ENCODE results near the gene ELL. TPM values are rescaled to one million over a fixed set of nuclear protein-coding genes. Genes with fewer than 3 reads are reported as not detected.

ELL gene
- total RNA-seq, 2 experiments from 2014 or later, result 22.9 to 33.7 TPM

- CTCF ChIA-PET, result interaction anchor here (0.6 to 1.4 kb wide), 4 partner anchors 8 to 13 kb away, joined by 3 to 6 read pairs (median 3); no protein-coding TSS in a partner anchor
- Mint-ChIP-seq H3K27ac (no peak overlapping the region), H3K9me3 (ENCODE audit: low read depth) (no peaks in the 10 kb centered on the region), H3K36me3 (no peaks in the 10 kb centered on the region), H3K27me3 (no peaks in the 10 kb centered on the region), H3K4me3 (no peak overlapping the region), H3K4me1 (peaks cover 56% of the 10 kb centered on the region)
- ATAC-seq, result no peak
- DNase-seq, result no peak
These were observed 32.8 kb downstream of the ELL start for GRCh38 chr19:18488838-18489626.

- Mint-ChIP-seq H3K9me3 (ENCODE audit: low read depth) (no peaks in the 10 kb centered on the region), H3K4me3 (no peak overlapping the region), H3K4me1 (peaks cover 56% of the 10 kb centered on the region), H3K36me3 (no peaks in the 10 kb centered on the region), H3K27me3 (no peaks in the 10 kb centered on the region), H3K27ac (no peak overlapping the region)
- DNase-seq (no peak), ATAC-seq (no peak)
- CTCF ChIA-PET, result interaction anchor here (1.0 to 2.4 kb wide), 4 partner anchors 11 to 32 kb away, joined by 3 to 11 read pairs (median 4); partner anchors contain the start of gene ELL
These were observed 33.5 kb downstream of the ELL start for GRCh38 chr19:18488403-18488723.

- DNase-seq, result no peak
- Mint-ChIP-seq H3K4me1 (peaks cover 61% of the 10 kb centered on the region), H3K36me3 (no peaks in the 10 kb centered on the region), H3K4me3 (no peak overlapping the region), H3K9me3 (ENCODE audit: low read depth) (no peaks in the 10 kb centered on the region), H3K27me3 (no peaks in the 10 kb centered on the region), H3K27ac (no peak overlapping the region)
- no peak for ATAC-seq
- CTCF ChIA-PET, result interaction anchor here (1.1 to 2.6 kb wide), 5 partner anchors 12 to 37 kb away, joined by 3 to 11 read pairs (median 5); partner anchors contain the start of gene ELL
These were observed 34.1 kb downstream of the ELL start for GRCh38 chr19:18487576-18488402.

- DNase-seq (no peak), ATAC-seq (no peak)
- peaks cover 65% of the 10 kb centered on the region for H3K4me1 Mint-ChIP-seq
- peak overlapping the region; percentile 73 for H3K27ac Mint-ChIP-seq
- H3K27me3 Mint-ChIP-seq, result no peaks in the 10 kb centered on the region
- CTCF ChIA-PET, result interaction anchor here (1.0 to 2.6 kb wide), 7 partner anchors 9 to 36 kb away, joined by 3 to 11 read pairs (median 5); partner anchors contain the start of gene ELL
- H3K9me3 Mint-ChIP-seq (ENCODE audit: low read depth), result no peaks in the 10 kb centered on the region
- no peaks in the 10 kb centered on the region for H3K36me3 Mint-ChIP-seq
- no peak overlapping the region for H3K4me3 Mint-ChIP-seq
These were observed 35.1 kb downstream of the ELL start for GRCh38 chr19:18486746-18487145.

GRCh38 chr19:18484992-18485391 is 36.9 kb downstream of the ELL start:
- CTCF ChIA-PET, result interaction anchor here (0.8 to 2.6 kb wide), 10 partner anchors 9 to 59 kb away, joined by 3 to 11 read pairs (median 3); partner anchors contain the start of gene FKBP8
- H3K36me3 Mint-ChIP-seq, result no peaks in the 10 kb centered on the region
- H3K9me3 Mint-ChIP-seq (ENCODE audit: low read depth), result no peaks in the 10 kb centered on the region
- H3K27me3 Mint-ChIP-seq, result no peaks in the 10 kb centered on the region
- H3K4me1 Mint-ChIP-seq, result peaks cover 74% of the 10 kb centered on the region
- DNase-seq (no peak), ATAC-seq (no peak)
- peak overlapping the region; percentile 33 for H3K27ac Mint-ChIP-seq
- no peak overlapping the region for H3K4me3 Mint-ChIP-seq

GRCh38 chr19:18483119-18483890 is 38.6 kb downstream of the ELL start:
- peaks cover 88% of the 10 kb centered on the region for H3K4me1 Mint-ChIP-seq

GRCh38 chr19:18481505-18482222 is 40.2 kb downstream of the ELL start:
- H3K4me1 Mint-ChIP-seq, result peaks cover 89% of the 10 kb centered on the region
- H3K36me3 Mint-ChIP-seq, result no peaks in the 10 kb centered on the region
- H3K27ac Mint-ChIP-seq, result no peak overlapping the region
- H3K9me3 Mint-ChIP-seq (ENCODE audit: low read depth), result no peaks in the 10 kb centered on the region
- DNase-seq (no peak), ATAC-seq (no peak)
- H3K27me3 Mint-ChIP-seq, result no peaks in the 10 kb centered on the region
- H3K4me3 Mint-ChIP-seq, result no peak overlapping the region
- CTCF ChIA-PET, result interaction anchor here (0.7 to 1.9 kb wide), 10 partner anchors 10 to 54 kb away, joined by 3 to 9 read pairs (median 4); no protein-coding TSS in a partner anchor

More at GRCh38 chr19:18483119-18483890, 38.6 kb downstream of the ELL start:
- H3K27me3 Mint-ChIP-seq, result no peaks in the 10 kb centered on the region
- DNase-seq, result no peak
- ATAC-seq, result no peak
- H3K36me3 Mint-ChIP-seq, result no peaks in the 10 kb centered on the region
- H3K27ac Mint-ChIP-seq, result no peak overlapping the region
- no peaks in the 10 kb centered on the region for H3K9me3 Mint-ChIP-seq (ENCODE audit: low read depth)
- no peak overlapping the region for H3K4me3 Mint-ChIP-seq
- CTCF ChIA-PET, result interaction anchor here (0.7 to 2.2 kb wide), 7 partner anchors 13 to 106 kb away, joined by 3 to 11 read pairs (median 5); partner anchors contain the start of gene REX1BD

- H3K36me3 Mint-ChIP-seq, result no peaks in the 10 kb centered on the region
- DNase-seq, result no peak
- no peaks in the 10 kb centered on the region for H3K27me3 Mint-ChIP-seq
- H3K27ac Mint-ChIP-seq, result peak overlapping the region; percentile 86
- no peak for ATAC-seq
- no peak overlapping the region for H3K4me3 Mint-ChIP-seq
- no peaks in the 10 kb centered on the region for H3K9me3 Mint-ChIP-seq (ENCODE audit: low read depth)
- H3K4me1 Mint-ChIP-seq, result peaks cover 89% of the 10 kb centered on the region
- CTCF ChIA-PET, result interaction anchor here (1.2 to 3.3 kb wide), 4 partner anchors 11 to 29 kb away, joined by 4 to 17 read pairs (median 6); no protein-coding TSS in a partner anchor
These were observed 41.7 kb downstream of the ELL start for GRCh38 chr19:18480006-18480691.

- Mint-ChIP-seq H3K27ac (peak overlapping the region; percentile 86), H3K36me3 (no peaks in the 10 kb centered on the region), H3K27me3 (no peaks in the 10 kb centered on the region), H3K9me3 (ENCODE audit: low read depth) (no peaks in the 10 kb centered on the region), H3K4me1 (peaks cover 91% of the 10 kb centered on the region), H3K4me3 (no peak overlapping the region)
- ATAC-seq (peak; percentile 57), DNase-seq (peak; percentile 84)
- CTCF ChIA-PET, result interaction anchor here (0.7 to 3.3 kb wide), 7 partner anchors 9 to 157 kb away, joined by 3 to 17 read pairs (median 4); no protein-coding TSS in a partner anchor
These were observed 43.1 kb downstream of the ELL start for GRCh38 chr19:18478545-18479311.

- ATAC-seq, result no peak
- CTCF ChIA-PET, result interaction anchor here (1.0 to 3.3 kb wide), 7 partner anchors 8 to 64 kb away, joined by 3 to 17 read pairs (median 4); no protein-coding TSS in a partner anchor
- Mint-ChIP-seq H3K36me3 (no peaks in the 10 kb centered on the region), H3K27ac (peak overlapping the region; percentile 86), H3K4me1 (peaks cover 83% of the 10 kb centered on the region), H3K27me3 (no peaks in the 10 kb centered on the region), H3K9me3 (ENCODE audit: low read depth) (no peaks in the 10 kb centered on the region), H3K4me3 (no peak overlapping the region)
- no peak for DNase-seq
These were observed 43.9 kb downstream of the ELL start for GRCh38 chr19:18477974-18478373.
